Endothelial cell of umbilical vein (primary cell): ENCODE measurements around the gene STRA8. TPM values are rescaled to one million over a fixed set of nuclear protein-coding genes. Genes with fewer than 3 reads are reported as not detected.

Source experiments
- BruUV-seq: library from RNA; stranded (reverse); fragments of 400-500 nt; replicated peaks from 2 replicates; lab custom pipeline; 2021; lab: Mats Ljungman, UMichigan
- CTCF ChIA-PET: fragments of 300-600, 350-600 bp; sonication (Branson Sonifier 250); formaldehyde crosslinking; loops from one replicate; lab custom pipeline; 2021; ENCODE audit warnings: antibody characterized with exemption, inconsistent platforms; lab: Charles Lee
- POLR2A ChIA-PET: fragments of 300-600, 350-600 bp; sonication (Branson Sonifier 250); formaldehyde crosslinking; loops from one replicate; lab custom pipeline; 2021; ENCODE audit warnings: antibody characterized with exemption, inconsistent platforms; lab: Charles Lee
- DNase-seq: peaks from one replicate; pipeline ENCODE4 v3.0.0-alpha.2; 2011; ENCODE audit warnings: low read depth, low spot score
- FAIRE-seq: peaks from 2 replicates; lab custom pipeline; 2011; peaks lifted over from hg19 to GRCh38; lab: Jason Lieb, UNC
- H2AFZ ChIP-seq: 2 replicates; pipeline ENCODE4 v1.6.0; 2012; ENCODE audit warnings: low read depth, low read length, control low read depth, inconsistent platforms
- H3K27ac ChIP-seq: 2 replicates; pipeline ENCODE4 v1.5.1; 2011; ENCODE audit warnings: low read depth, mild to moderate bottlenecking, control low read depth, low read length, moderate library complexity; ENCODE audit not compliant: insufficient read depth
- H3K27me3 ChIP-seq, 2 experiments: 2 replicates each; pipeline versions ENCODE4 v1.6.0 to v1.6.1; 2011; ENCODE audit warnings: low read length in 2 of 2, mixed read lengths in 1 of 2; ENCODE audit not compliant: control insufficient read depth in 2 of 2, insufficient read depth in 2 of 2
- H3K36me3 ChIP-seq, 2 experiments: 2 replicates in 1 of 2; 3 replicates in 1 of 2; pipeline ENCODE4 v1.5.1; 2011; ENCODE audit warnings: low read length in 2 of 2, mild to moderate bottlenecking in 1 of 2, moderate library complexity in 1 of 2; ENCODE audit not compliant: control insufficient read depth in 2 of 2, insufficient read depth in 2 of 2; ENCODE audit errors: extremely low read depth in 1 of 2
- H3K4me1 ChIP-seq: 3 replicates; pipeline ENCODE4 v1.5.1; 2011; ENCODE audit warnings: mild to moderate bottlenecking, low read length; ENCODE audit not compliant: control insufficient read depth, insufficient read depth; ENCODE audit errors: extremely low read depth
- H3K4me2 ChIP-seq: 2 replicates; pipeline ENCODE4 v1.6.1; 2011; ENCODE audit warnings: low read length, control low read depth, mixed read lengths; ENCODE audit not compliant: insufficient read depth
- H3K4me3 ChIP-seq, 3 experiments: fragments of 200-600 bp in 1 of 3; sonication (generic), shearing (Covaris generic) in 1 of 3; replicated peaks in 1 of 3; 2 replicates each; pipeline ENCODE4 v1.5.1; 2011 to 2016; ENCODE audit warnings: control low read depth in 3 of 3, low read length in 3 of 3, mild to moderate bottlenecking in 2 of 3, inconsistent platforms in 1 of 3, low read depth in 1 of 3, moderate library complexity in 1 of 3; ENCODE audit not compliant: insufficient read depth in 1 of 3
- H3K79me2 ChIP-seq: 2 replicates; pipeline ENCODE4 v1.6.0; 2012; ENCODE audit warnings: low read length, inconsistent platforms; ENCODE audit not compliant: control insufficient read depth, insufficient read depth
- H3K9ac ChIP-seq: replicated peaks from 2 replicates; pipeline ENCODE3; 2011; ENCODE audit warnings: low read length, control low read depth; ENCODE audit not compliant: insufficient read depth; ENCODE audit errors: extremely low read depth
- H3K9me1 ChIP-seq: replicated peaks from 3 replicates; pipeline ENCODE4 v1.6.0; 2011; ENCODE audit warnings: mild to moderate bottlenecking, low read length; ENCODE audit not compliant: control insufficient read depth, insufficient read depth; ENCODE audit errors: extremely low read depth
- H3K9me3 ChIP-seq: replicated peaks from 2 replicates; pipeline ENCODE4 v1.5.1; 2012; ENCODE audit warnings: low read length, inconsistent platforms; ENCODE audit not compliant: control insufficient read depth, insufficient read depth
- H4K20me1 ChIP-seq: replicated peaks from 2 replicates; pipeline ENCODE3; 2011; ENCODE audit warnings: mild to moderate bottlenecking, low read length; ENCODE audit not compliant: control insufficient read depth, insufficient read depth; ENCODE audit errors: extremely low read depth
- CTCF ChIP-seq, 2 donors: IDR thresholded peaks; 1 replicate in 1 of 2; 2 replicates in 1 of 2; pipeline ENCODE4 v1.5.1; 2011; ENCODE audit warnings: low read length in 2 of 2, mild to moderate bottlenecking in 2 of 2, moderate library complexity in 2 of 2, control low read depth in 1 of 2, inconsistent platforms in 1 of 2, low read depth in 1 of 2; ENCODE audit not compliant: insufficient read depth in 1 of 2; ENCODE audit errors: extremely low read depth in 1 of 2
- EZH2 ChIP-seq: IDR thresholded peaks from 2 replicates; pipeline ENCODE4 v1.6.1; 2012; ENCODE audit warnings: borderline replicate concordance, low read depth, mild to moderate bottlenecking, moderate library complexity, low read length, inconsistent platforms; ENCODE audit not compliant: severe bottlenecking
- FOS ChIP-seq: IDR thresholded peaks from 2 replicates; pipeline ENCODE4 v1.6.1; 2011; ENCODE audit warnings: mild to moderate bottlenecking, low read length, moderate library complexity, borderline replicate concordance; ENCODE audit not compliant: insufficient read depth
- GATA2 ChIP-seq: IDR thresholded peaks from 2 replicates; pipeline ENCODE4 v1.7.0; 2011; ENCODE audit warnings: low read depth, mild to moderate bottlenecking, moderate library complexity, mixed read lengths, low read length; ENCODE audit not compliant: insufficient read length, insufficient read depth
- JUN ChIP-seq: IDR thresholded peaks from 2 replicates; pipeline ENCODE4 v1.6.1; 2011; ENCODE audit warnings: borderline replicate concordance, low read depth; ENCODE audit not compliant: insufficient read length, insufficient read depth
- MAX ChIP-seq: IDR thresholded peaks from 2 replicates; pipeline ENCODE4 v1.6.1; 2011; ENCODE audit not compliant: insufficient read depth, insufficient read length
- MYC ChIP-seq: IDR thresholded peaks from one replicate; pipeline ENCODE4 v1.6.1; 2011; ENCODE audit warnings: mild to moderate bottlenecking, low read depth, low read length
- POLR2A ChIP-seq: IDR thresholded peaks from 2 replicates; pipeline ENCODE4 v1.6.1; 2012; ENCODE audit warnings: low read depth, mild to moderate bottlenecking, control low read depth, low read length
- POLR2AphosphoS5 ChIP-seq: IDR thresholded peaks from 2 replicates; pipeline ENCODE4 v1.6.1; 2012; ENCODE audit warnings: low read depth, mild to moderate bottlenecking, control low read depth, low read length, moderate library complexity; ENCODE audit not compliant: insufficient read depth
- dilution Hi-C: fragments of 300-500 bp; cut with MboI; formaldehyde crosslinking; loops from one replicate; pipeline ENCODE4 v1.15.0; 2019; ENCODE audit warnings: low sequenced_read_pairs; ENCODE audit not compliant: extremely low pct_ligation_motif_present
- intact Hi-C: fragments of 100-400 bp; cut with micrococcal nuclease; formaldehyde crosslinking; loops from one replicate; pipeline ENCODE4 v1.10.0; 2022
- polyA plus RNA-seq, 4 experiments: library from polyadenylated mRNA; depleted of rRNA in 3 of 4; stranded (reverse) in 3 of 4; unstranded in 1 of 4; fragments of >200 nt; gene quantifications; 2 replicates each; pipeline versions ENCODE4 v1.2.1 to v1.2.3, GENCODE V29; 2011 to 2012; ENCODE audit warnings: missing spikeins in 1 of 4
- total RNA-seq: library from RNA; stranded (reverse); gene quantifications from 2 replicates; pipeline ENCODE4 v1.2.3, GENCODE V29; 2021

STRA8 gene
- total and polyA plus RNA-seq, 2 donors (not counting 3 experiments of a cell fraction or from before 2014, with no cell fraction given) = not detected

GRCh38 chr7:135200821-135201331, 32.8 kb upstream of the STRA8 start:
- no peaks in the 10 kb centered on the region for H3K27me3 ChIP-seq
- H3K4me3 ChIP-seq = no peak overlapping the region
- no peak overlapping the region for H2AFZ ChIP-seq
- no peaks in the 10 kb centered on the region for H3K9me3 ChIP-seq
- dilution Hi-C loops = no loop called here
- H4K20me1 ChIP-seq = no peaks in the 10 kb centered on the region
- no peaks in the 10 kb centered on the region for H3K9me1 ChIP-seq
- TF ChIP-seq MAX (no peak), FOS (no peak), MYC (no peak), JUN (no peak), GATA2 (no peak), EZH2 (no peak), POLR2A (no peak), POLR2AphosphoS5 (no peak), CTCF (IDR thresholded peaks at IDR 0.05; ENCODE audit: extremely low read depth in 1 of 2, insufficient read depth in 1 of 2, low read depth in 1 of 2, low read length in 2 of 2) (no peak)
- ChIA-PET POLR2A (no interaction called here), CTCF (no interaction called here)
- no peak for DNase-seq
- H3K4me1 ChIP-seq = no peaks in the 10 kb centered on the region
- H3K79me2 ChIP-seq = no peaks in the 10 kb centered on the region
- peaks cover 0 to 2% of the 10 kb centered on the region in 2 experiments for H3K36me3 ChIP-seq
- no peak overlapping the region for H3K9ac ChIP-seq
- H3K4me2 ChIP-seq = no peak overlapping the region
- H3K27ac ChIP-seq = no peak overlapping the region
- intact Hi-C loops = no loop called here
- FAIRE-seq = no peak
- no TSS peak for BruUV-seq
